Measurements from ENCODE around the gene CCDC184. TPM values are rescaled to one million over a fixed set of nuclear protein-coding genes. Genes with fewer than 3 reads are reported as not detected.

CCDC184 gene
- total and polyA plus RNA-seq, 2 of the 13 experiments (the other 11 are each of a cell fraction or from before 2014, with no cell fraction given) = not detected

GRCh38 chr12:48164451-48164850 is 19.0 kb upstream of the CCDC184 start:
- Histone ChIP-seq H3K9ac (ENCODE audit: insufficient read depth, low read depth, low read length) (no peak overlapping the region), H3K36me3 (replicated peaks in 1 of 2; ENCODE audit: control insufficient read depth in 1 of 2, insufficient read depth in 2 of 2, low read length in 2 of 2) (no peaks in the 10 kb centered on the region), H2AFZ (ENCODE audit: low read length) (no peak overlapping the region), H3K4me2 (ENCODE audit: low read depth, low read length) (no peak overlapping the region), H4K20me1 (ENCODE audit: insufficient read depth, low read length) (no peaks in the 10 kb centered on the region), H3K9me3 (ENCODE audit: low read length) (no peaks in the 10 kb centered on the region), H3K4me3 (replicated peaks in 1 of 3; ENCODE audit: insufficient read depth in 1 of 3, low read depth in 2 of 3, low read length in 3 of 3) (no peak overlapping the region), H3K27me3 (ENCODE audit: control insufficient read depth in 1 of 2, insufficient read depth in 2 of 2, low read length in 2 of 2) (no peaks in the 10 kb centered on the region), H3K79me2 (ENCODE audit: insufficient read depth, low read length) (no peaks in the 10 kb centered on the region), H3K4me1 (ENCODE audit: insufficient read depth, low read length) (peaks cover 8% of the 10 kb centered on the region; the same call in 1 of the 2 replicates), H3K27ac (ENCODE audit: extremely low read length, insufficient read depth, low read length) (no peak overlapping the region)
- no TSS peak for BruUV-seq (replicated peaks)
- 51% methylated on average over 2 of the region's 2 CpGs for whole genome bisulfite sequencing (ENCODE audit: low lambda C conversion rate)
- ATAC-seq (no peak), FAIRE-seq (no peak), DNase-seq (ENCODE audit: low spot score) (no peak)
- TF ChIP-seq SKI (IDR thresholded peaks at IDR 0.05; ENCODE audit: partially characterized antibody) (no peak), ZBTB8A (CRISPR knock-in tag; IDR thresholded peaks at IDR 0.05; ENCODE audit: borderline replicate concordance, low read depth) (no peak), FIP1L1 (IDR thresholded peaks at IDR 0.05; ENCODE audit: borderline replicate concordance, insufficient read depth, low read depth, low read length) (no peak), NFYC (CRISPR knock-in tag; IDR thresholded peaks at IDR 0.05) (no peak), ZNF136 (CRISPR knock-in tag; IDR thresholded peaks at IDR 0.05; ENCODE audit: low read depth) (no peak), ZNF574 (CRISPR knock-in tag; IDR thresholded peaks at IDR 0.05) (no peak), NR2F2 (IDR thresholded peaks at IDR 0.05; ENCODE audit: borderline replicate concordance, low read depth) (no peak), ZNF543 (CRISPR knock-in tag; IDR thresholded peaks at IDR 0.05) (no peak), BHLHE40 (IDR thresholded peaks at IDR 0.05; ENCODE audit: low read length) (no peak)
- TF ChIP-seq, protein P1, sequence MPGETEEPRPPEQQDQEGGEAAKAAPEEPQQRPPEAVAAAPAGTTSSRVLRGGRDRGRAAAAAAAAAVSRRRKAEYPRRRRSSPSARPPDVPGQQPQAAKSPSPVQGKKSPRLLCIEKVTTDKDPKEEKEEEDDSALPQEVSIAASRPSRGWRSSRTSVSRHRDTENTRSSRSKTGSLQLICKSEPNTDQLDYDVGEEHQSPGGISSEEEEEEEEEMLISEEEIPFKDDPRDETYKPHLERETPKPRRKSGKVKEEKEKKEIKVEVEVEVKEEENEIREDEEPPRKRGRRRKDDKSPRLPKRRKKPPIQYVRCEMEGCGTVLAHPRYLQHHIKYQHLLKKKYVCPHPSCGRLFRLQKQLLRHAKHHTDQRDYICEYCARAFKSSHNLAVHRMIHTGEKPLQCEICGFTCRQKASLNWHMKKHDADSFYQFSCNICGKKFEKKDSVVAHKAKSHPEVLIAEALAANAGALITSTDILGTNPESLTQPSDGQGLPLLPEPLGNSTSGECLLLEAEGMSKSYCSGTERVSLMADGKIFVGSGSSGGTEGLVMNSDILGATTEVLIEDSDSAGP (CRISPR knock-in tag; IDR thresholded peaks at IDR 0.05; ENCODE audit: borderline replicate concordance) = no peak
- ChIA-PET POLR2A (no interaction called here), CTCF (ENCODE audit: low intra/inter-chr PET ratio, low total read pairs) (interaction anchor here (1.1 to 1.4 kb wide), 5 partner anchors 81 to 264 kb away, joined by 3 to 6 read pairs (median 4); partner anchors contain the start of gene TMEM106C)
- in situ Hi-C loops (cut with HindIII; ENCODE audit: extremely low pct_ligation_motif_present, low pct_unique_long_range_greater_than_20kb) = loop anchor here (10.0 kb wide), 3 partner anchors 80 to 260 kb away; partner anchors contain the start of gene VDR
- intact Hi-C loops (cut with micrococcal nuclease; ENCODE audit: unreplicated experiment) = loop anchor here (2.0 to 10.0 kb wide), 2 partner anchors 220 to 264 kb away; no protein-coding TSS in a partner anchor
